Tibial nerve (tissue), 4 donors: ENCODE measurements around the gene EPAS1.

Experiments used
- EP300 ChIP-seq, 2 donors: sonication (generic); formaldehyde crosslinking; IDR thresholded peaks; one replicate each; pipeline ENCODE4 v1.6.1; 2017; ENCODE audit warnings: antibody characterized with exemption in 2 of 2, mild to moderate bottlenecking in 1 of 2
- POLR2A ChIP-seq, 2 donors: fragments of 450-650 bp; IDR thresholded peaks; one replicate each; pipeline ENCODE4 v1.6.1; 2017; ENCODE audit warnings: antibody characterized with exemption in 2 of 2, mild to moderate bottlenecking in 2 of 2, moderate library complexity in 2 of 2
- TF ChIP-seq, protein P1 (sequence below), 5 experiments: fragments of 200-600 bp in 3 of 5; fragments of 450-650 bp in 2 of 5; sonication (generic) in 3 of 5; IDR thresholded peaks; one replicate each; pipeline ENCODE4 v1.5.1; 2016 to 2019; ENCODE audit warnings: antibody characterized with exemption in 5 of 5, mild to moderate bottlenecking in 3 of 5, moderate library complexity in 2 of 5

DNA sequence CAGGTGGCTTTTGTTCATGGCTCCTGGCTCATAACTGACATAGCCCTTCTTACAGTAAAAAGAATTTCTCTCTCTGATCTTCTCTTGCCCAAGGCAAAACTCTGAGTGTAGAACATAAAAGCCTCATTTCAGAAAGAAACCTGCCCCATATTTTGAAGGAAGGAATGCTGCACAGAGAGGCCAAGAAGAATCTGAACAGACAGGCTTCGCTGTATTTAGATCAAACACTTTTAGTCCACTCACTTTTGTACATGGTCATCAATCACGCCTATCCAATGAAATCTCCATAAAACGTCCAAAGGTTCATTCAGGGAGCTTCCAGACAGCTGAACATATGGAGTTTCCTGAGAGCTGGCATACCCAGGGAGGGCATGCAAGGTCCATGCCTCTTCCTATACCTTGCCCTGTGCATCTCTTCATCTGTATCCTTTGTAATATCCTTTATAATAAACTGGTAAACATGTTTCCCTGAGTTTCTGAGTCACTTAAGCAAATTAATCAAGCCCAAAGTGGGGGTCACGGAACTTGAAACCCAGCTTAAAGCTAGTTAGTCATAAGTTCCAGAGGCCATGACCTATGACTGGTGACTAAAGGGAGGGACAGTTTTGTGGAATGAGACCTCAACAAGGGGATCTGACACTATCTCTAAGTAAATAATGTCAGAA is 119.7 kb downstream of the EPAS1 start:
- TF ChIP-seq, protein P1, sequence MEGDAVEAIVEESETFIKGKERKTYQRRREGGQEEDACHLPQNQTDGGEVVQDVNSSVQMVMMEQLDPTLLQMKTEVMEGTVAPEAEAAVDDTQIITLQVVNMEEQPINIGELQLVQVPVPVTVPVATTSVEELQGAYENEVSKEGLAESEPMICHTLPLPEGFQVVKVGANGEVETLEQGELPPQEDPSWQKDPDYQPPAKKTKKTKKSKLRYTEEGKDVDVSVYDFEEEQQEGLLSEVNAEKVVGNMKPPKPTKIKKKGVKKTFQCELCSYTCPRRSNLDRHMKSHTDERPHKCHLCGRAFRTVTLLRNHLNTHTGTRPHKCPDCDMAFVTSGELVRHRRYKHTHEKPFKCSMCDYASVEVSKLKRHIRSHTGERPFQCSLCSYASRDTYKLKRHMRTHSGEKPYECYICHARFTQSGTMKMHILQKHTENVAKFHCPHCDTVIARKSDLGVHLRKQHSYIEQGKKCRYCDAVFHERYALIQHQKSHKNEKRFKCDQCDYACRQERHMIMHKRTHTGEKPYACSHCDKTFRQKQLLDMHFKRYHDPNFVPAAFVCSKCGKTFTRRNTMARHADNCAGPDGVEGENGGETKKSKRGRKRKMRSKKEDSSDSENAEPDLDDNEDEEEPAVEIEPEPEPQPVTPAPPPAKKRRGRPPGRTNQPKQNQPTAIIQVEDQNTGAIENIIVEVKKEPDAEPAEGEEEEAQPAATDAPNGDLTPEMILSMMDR (IDR thresholded peaks at IDR 0.05) = no peak
- TF ChIP-seq POLR2A (IDR thresholded peaks at IDR 0.05) = no peak
- TF ChIP-seq EP300 (IDR thresholded peaks at IDR 0.05) = no peak
